ENCODE measurements around the gene KDF1.

- TF ChIP-seq CTCF (IDR thresholded peaks at IDR 0.05) (no peak), EP300 (IDR thresholded peaks at IDR 0.05) (no peak), POLR2A (IDR thresholded peaks at IDR 0.05) (no peak)
Observed at GRCh38 chr1:26960625-26960966, 328 bp upstream of the KDF1 start.

Data from gastroesophageal sphincter (tissue), 3 donors.